GM19395 (cell line): ENCODE data around the gene DDAH1.

Experiments
- ATAC-seq: cut with Tn5 transposase; IDR thresholded peaks from one replicate; pipeline ENCODE4 v1.9.1; 2021; ENCODE audit warnings: mild to moderate bottlenecking, moderate library complexity; ENCODE audit not compliant: unreplicated experiment

Gene DDAH1

DNA sequence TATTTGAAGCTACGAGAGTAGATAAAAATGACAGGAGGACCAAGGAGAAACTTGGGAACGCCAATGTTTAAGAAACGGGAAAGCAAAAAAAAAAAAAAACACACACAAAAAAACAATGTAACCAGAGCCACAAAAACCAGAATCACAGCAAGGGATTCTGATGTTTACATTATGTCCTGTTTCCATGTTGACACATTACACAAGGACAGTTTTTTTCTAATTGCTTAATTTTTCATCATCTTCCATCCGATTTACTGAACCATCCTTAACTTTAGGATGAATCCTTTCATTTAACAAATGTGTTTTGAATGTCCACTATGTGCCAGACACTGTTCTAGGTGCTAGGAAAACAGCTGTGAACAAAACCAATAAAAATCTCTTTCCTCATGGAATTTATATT lies 187.2 kb downstream of the DDAH1 start:
- no peak for ATAC-seq

DNA sequence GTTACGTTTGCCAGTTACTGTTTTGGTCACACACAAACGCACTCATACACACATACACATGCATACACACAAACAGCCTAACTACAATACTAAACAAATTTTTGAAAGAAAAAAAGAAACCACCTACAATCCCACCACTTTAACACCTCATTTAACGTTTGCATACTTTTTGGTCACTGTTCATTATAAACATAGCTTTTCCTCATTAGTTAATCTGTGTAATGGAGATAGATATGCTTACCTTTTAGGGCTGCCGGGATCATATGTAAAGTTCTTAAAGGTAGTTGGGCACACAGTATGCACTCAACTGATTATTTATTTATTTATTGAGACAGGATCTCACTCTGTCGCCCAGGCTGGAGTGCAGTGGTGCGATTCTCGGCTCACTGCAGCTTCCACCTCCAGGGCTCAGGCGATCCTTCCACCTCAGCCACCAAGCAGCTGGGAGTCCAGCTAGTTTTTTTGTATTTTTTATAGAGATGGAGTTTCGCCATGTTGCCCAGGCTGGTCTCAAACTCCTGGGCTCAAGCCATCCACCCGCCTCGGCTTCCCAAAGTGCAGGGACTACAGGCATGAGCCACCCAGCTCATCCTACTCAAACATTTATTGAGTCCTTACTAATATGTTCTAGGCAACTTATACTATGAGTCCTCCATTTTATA lies 187.8 kb downstream of the DDAH1 start:
- ATAC-seq = no peak

DNA sequence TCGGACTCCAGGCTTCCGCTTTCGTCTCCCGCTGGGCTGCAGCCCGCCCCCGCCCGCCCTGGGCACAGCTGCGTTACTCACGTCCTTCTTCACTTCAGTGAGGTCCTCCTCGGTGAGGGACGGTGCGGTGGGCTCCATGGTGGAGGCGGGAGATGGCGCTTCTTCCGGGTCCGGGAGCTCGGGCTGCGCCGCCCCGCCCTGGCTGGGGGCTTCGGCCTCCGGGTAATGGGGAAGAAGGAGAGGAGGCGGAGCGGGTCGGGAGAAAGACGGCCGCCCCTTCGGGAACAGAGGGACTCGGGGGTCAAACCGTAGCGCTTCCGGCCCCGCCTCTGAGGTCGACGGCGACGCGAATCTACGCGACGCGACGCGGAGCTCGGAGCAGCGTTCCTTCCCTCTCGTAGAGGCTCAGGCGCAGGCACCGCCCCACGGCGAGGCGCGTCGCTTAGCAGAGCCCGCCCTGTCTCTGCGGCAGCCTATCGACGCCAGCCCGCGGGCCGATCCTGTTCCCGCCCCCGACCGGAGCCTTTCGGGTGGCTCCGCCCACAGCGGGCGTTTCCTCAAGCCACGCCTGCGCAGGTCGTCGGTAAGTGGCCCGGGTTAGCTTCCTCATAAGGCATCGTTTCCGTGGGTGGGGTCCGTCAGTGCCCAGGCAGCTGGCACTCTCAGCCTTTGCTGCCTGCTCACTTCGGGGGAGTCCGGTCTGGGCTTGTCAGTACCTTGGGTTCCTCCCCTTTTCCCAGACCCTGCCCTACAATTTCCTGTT lies 188.6 kb downstream of the DDAH1 start, which contains the start of gene BCL10:
Gene BCL10, minus strand, starts transcription at position 418 of the 763 bp plus-strand sequence. Its CDS starts 280 bp downstream, at position 138.
- peak; percentile 95 for ATAC-seq

DNA sequence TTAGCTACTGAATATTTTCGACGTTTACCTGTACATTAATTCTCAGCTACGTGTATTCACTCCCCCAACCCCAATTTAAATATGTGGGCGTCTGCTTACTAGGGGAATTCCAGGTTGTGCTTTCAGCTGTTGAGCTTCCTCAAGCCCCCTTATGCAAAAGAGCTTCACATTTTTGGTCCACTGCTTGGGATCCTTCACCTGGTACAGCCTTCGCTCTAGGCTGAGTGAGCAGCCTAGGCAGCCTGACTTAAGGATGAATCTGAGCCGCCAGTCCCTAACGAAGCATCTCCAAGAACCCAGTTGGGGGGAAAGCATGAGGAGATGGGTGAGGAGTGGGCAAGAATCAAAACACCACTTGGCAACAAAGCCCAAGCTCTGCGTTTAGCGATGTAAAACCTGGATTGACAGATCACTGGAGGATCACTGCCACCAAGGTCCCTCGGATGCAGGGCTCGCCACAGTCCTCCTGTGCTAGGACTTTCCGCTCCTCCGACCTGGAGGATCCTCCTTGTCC lies 189.2 kb downstream of the DDAH1 start:
- peak; percentile 16 for ATAC-seq

DNA sequence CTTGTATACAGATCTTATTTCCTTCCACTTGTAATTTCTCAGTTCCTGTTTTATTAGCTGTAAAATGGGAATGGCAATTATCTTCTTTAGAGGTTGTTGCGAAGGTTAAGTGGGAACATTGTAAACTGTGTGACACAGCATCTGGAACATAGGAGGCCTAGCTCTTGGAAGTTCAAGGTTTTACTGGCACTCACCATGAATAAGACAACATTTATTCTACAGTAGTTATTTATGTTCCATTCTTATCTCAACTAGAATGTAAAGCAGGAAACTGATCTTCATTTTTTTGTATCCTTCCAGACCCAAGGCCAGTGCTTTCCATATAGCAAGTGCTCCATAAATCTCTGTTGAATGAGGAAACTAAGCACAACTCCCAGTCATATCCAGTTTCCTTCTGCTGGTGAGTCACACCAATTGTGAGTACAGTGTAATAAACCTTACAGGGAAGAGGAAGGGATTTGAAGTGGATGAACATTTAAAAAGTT lies 189.9 kb downstream of the DDAH1 start:
- no peak for ATAC-seq

DNA sequence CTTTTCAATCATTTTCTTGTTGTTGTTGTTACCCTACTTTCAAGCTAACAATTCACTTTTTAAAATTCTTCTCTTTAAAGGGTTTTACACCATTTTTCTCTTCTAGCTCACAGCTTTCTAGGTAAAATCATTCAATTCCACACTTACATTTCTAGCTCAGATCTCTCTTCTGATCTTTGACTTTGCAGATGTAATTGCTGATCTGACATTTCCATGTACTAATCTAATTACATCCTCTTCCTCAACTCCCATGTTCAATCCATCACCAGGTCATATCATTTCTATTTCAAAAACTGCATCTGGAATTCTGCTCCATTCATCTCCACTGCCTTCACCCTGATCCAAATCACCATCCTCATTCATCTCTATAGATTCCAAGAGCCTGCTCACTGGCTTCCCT lies 191.6 kb downstream of the DDAH1 start:
- ATAC-seq = no peak

DNA sequence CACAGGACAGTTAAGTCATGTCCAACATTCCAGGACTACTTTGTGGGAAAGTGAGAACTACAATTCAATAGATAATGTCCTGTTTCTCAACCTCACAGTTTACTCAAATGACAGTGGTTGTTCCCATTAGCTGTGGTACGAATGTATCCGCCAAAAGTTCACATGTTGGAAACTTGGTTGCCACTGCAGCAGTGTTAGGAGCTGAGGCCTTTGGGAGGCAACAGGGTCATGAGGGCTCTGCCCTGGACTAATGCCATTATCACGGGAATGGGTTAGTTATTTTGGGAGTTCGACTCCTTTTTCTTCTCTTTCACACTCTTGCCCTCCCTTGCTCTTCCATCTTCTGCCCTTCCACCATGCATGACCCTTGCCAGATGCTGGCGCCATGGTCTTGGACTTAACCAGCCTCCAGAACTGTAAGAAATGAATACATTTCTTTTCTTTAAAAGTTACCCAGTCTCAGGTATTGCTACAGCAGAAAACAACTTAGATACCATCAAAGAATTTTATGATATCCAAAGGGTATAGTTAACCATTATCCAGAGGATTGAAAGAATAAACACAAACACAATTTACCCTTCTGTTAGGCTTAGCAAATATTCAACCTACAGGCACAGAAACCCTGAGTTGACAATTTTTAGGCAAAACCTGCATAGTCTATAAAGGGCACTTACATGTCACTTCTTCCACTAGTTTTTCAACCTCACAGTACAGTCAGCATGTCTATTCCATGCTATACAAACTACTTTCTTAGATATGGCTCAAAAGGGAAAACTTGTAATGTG lies 196.0 kb downstream of the DDAH1 start:
- ATAC-seq = no peak
